Measurements from ENCODE around the gene DYNLL1.

The DYNLL1 gene

DNA sequence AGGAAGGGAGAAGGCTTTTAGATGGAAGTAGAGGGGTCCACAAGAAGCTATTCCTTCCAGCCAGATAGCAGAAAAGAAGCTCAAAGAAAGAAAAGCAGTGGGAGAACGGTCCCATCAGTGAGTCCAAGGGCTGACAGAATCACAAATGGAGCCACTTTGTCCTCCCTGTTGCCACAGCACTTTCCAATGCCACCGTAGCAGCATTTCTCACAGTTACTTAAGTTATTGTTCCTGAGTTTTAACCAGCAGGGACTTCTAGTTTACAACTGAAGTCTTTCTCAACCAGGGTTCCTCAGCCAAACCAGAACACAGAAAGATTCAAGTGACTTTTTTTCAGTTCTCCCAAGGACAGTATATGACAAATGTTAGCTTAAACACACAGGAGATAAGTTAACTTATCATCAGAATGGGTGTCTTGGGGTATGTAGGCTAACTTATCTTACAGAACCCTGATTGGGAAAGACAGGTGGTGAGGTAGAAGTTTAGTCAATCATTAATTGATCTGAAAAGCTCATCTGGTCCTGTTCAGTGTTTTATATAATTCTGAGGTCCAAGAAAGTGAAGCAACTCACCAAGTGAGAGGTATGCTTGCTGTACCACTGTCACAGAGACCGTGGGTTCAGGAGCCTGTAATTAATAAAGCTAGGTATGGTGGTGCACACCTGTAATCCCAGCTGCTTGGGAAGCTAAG lies 42.7 kb upstream of the DYNLL1 start:
- Histone ChIP-seq H3K36me3 (replicated peaks; ENCODE audit: insufficient read depth, low read length) (no peaks in the 10 kb centered on the region), H3K27ac (ENCODE audit: low read length) (no peak overlapping the region)
- no peak for TF ChIP-seq EZH2 (optimal IDR thresholded peaks at IDR 0.05; ENCODE audit: low read depth, low read length)
- TF ChIP-seq, protein P1, sequence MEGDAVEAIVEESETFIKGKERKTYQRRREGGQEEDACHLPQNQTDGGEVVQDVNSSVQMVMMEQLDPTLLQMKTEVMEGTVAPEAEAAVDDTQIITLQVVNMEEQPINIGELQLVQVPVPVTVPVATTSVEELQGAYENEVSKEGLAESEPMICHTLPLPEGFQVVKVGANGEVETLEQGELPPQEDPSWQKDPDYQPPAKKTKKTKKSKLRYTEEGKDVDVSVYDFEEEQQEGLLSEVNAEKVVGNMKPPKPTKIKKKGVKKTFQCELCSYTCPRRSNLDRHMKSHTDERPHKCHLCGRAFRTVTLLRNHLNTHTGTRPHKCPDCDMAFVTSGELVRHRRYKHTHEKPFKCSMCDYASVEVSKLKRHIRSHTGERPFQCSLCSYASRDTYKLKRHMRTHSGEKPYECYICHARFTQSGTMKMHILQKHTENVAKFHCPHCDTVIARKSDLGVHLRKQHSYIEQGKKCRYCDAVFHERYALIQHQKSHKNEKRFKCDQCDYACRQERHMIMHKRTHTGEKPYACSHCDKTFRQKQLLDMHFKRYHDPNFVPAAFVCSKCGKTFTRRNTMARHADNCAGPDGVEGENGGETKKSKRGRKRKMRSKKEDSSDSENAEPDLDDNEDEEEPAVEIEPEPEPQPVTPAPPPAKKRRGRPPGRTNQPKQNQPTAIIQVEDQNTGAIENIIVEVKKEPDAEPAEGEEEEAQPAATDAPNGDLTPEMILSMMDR (IDR thresholded peaks at IDR 0.05; ENCODE audit: low read length) = no peak
- no peak for TF ChIP-seq EZH2phosphoT487 (IDR thresholded peaks at IDR 0.05; ENCODE audit: low read length)

DNA sequence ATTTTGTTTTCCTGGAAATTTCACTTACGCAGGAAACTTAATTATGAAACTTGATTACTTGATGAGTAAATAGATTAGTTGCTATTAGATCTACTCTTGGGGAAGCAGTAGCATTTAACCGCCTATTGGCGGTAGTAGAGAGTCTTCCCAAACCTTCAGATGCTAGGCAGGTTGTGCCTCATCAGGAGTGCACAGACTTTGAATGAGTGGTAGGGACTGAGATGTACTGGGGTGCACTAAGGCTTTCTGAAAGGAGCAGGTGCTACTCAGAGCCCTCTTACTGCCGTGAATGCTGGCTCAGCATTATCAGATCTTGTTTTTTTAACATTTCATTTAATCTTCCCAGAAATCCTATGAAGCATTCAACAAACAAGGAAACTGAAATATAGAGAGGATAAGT lies 41.9 kb upstream of the DYNLL1 start:
- no peaks in the 10 kb centered on the region for H3K4me1 ChIP-seq (ENCODE audit: low read length)
- H3K9ac ChIP-seq (ENCODE audit: low read length) = no peak overlapping the region
- H3K4me3 ChIP-seq (ENCODE audit: low read length) = no peak overlapping the region
- H3K27ac ChIP-seq (ENCODE audit: low read length) = peak overlapping the region; percentile 25; the same call in 1 of the 2 replicates
- H3K9me2 ChIP-seq (replicated peaks; ENCODE audit: insufficient read depth, low read length) = no peaks in the 10 kb centered on the region
- no peaks in the 10 kb centered on the region for H3K9me3 ChIP-seq (replicated peaks; ENCODE audit: insufficient read depth, low read length)
- no peaks in the 10 kb centered on the region for H3K36me3 ChIP-seq (replicated peaks; ENCODE audit: insufficient read depth, low read length)
- TF ChIP-seq, protein P1 (IDR thresholded peaks at IDR 0.05; ENCODE audit: low read length) = peak; percentile 60
- no peak for TF ChIP-seq EZH2phosphoT487 (IDR thresholded peaks at IDR 0.05; ENCODE audit: low read length)
- TF ChIP-seq EZH2 (optimal IDR thresholded peaks at IDR 0.05; ENCODE audit: low read depth, low read length) = no peak
- H3F3A ChIP-seq (ENCODE audit: insufficient read depth, low read length) = peaks cover 3% of the 10 kb centered on the region; the same call in 1 of the 2 replicates
- peak; percentile 58 for DNase-seq
- no peaks in the 10 kb centered on the region for H4K20me1 ChIP-seq (ENCODE audit: insufficient read depth, low read length)
- H3K27me3 ChIP-seq (replicated peaks; ENCODE audit: insufficient read depth, low read length) = no peaks in the 10 kb centered on the region
- peaks cover 20% of the 10 kb centered on the region for H3K79me2 ChIP-seq (ENCODE audit: low read length)
- no peak overlapping the region for H3K4me2 ChIP-seq (ENCODE audit: low read depth, low read length)
- H2AFZ ChIP-seq (ENCODE audit: low read length) = no peak overlapping the region

More for the DNA sequence above, 42.7 kb upstream of the DYNLL1 start:
- Histone ChIP-seq H3F3A (ENCODE audit: insufficient read depth, low read length) (peaks cover 3% of the 10 kb centered on the region; the same call in 1 of the 2 replicates), H3K4me1 (ENCODE audit: low read length) (no peaks in the 10 kb centered on the region), H3K9me2 (replicated peaks; ENCODE audit: insufficient read depth, low read length) (no peaks in the 10 kb centered on the region), H3K4me2 (ENCODE audit: low read depth, low read length) (no peak overlapping the region), H3K4me3 (ENCODE audit: low read length) (no peak overlapping the region), H4K20me1 (ENCODE audit: insufficient read depth, low read length) (no peaks in the 10 kb centered on the region), H3K27me3 (replicated peaks; ENCODE audit: insufficient read depth, low read length) (no peaks in the 10 kb centered on the region), H2AFZ (ENCODE audit: low read length) (no peak overlapping the region), H3K79me2 (ENCODE audit: low read length) (peaks cover 22% of the 10 kb centered on the region), H3K9ac (ENCODE audit: low read length) (no peak overlapping the region), H3K9me3 (replicated peaks; ENCODE audit: insufficient read depth, low read length) (no peaks in the 10 kb centered on the region)
- no peak for DNase-seq

DNA sequence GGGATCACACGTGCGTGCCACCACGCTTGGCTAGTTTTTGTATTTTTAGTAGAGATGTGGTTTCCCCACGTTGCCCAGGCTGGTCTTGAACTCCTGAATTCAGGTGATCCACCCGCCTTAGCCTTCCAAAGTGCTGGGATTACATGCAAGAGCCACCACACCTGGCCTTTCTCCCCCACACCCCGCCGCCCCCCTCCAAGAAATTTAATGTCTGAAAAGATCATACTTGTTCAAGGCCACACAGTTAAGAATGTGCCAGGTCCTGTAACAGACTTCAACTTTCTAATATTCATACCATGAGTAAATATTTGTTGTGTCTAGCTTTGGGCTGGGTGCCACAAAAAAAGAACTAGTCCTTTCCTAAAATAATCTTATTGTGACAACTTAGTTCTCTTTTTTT lies 40.6 kb upstream of the DYNLL1 start:
- Histone ChIP-seq H3F3A (ENCODE audit: insufficient read depth, low read length) (peaks cover 3% of the 10 kb centered on the region; the same call in 1 of the 2 replicates), H3K27me3 (replicated peaks; ENCODE audit: insufficient read depth, low read length) (no peaks in the 10 kb centered on the region), H3K36me3 (replicated peaks; ENCODE audit: insufficient read depth, low read length) (no peaks in the 10 kb centered on the region), H3K4me1 (ENCODE audit: low read length) (no peaks in the 10 kb centered on the region), H3K9me2 (replicated peaks; ENCODE audit: insufficient read depth, low read length) (no peaks in the 10 kb centered on the region), H4K20me1 (ENCODE audit: insufficient read depth, low read length) (no peaks in the 10 kb centered on the region), H3K9ac (ENCODE audit: low read length) (no peak overlapping the region), H3K9me3 (replicated peaks; ENCODE audit: insufficient read depth, low read length) (no peaks in the 10 kb centered on the region), H3K4me3 (ENCODE audit: low read length) (no peak overlapping the region), H3K79me2 (ENCODE audit: low read length) (peaks cover 11% of the 10 kb centered on the region), H3K27ac (ENCODE audit: low read length) (no peak overlapping the region), H3K4me2 (ENCODE audit: low read depth, low read length) (no peak overlapping the region), H2AFZ (ENCODE audit: low read length) (no peak overlapping the region)
- DNase-seq = no peak
- no peak for TF ChIP-seq EZH2 (optimal IDR thresholded peaks at IDR 0.05; ENCODE audit: low read depth, low read length)
- no peak for TF ChIP-seq EZH2phosphoT487 (IDR thresholded peaks at IDR 0.05; ENCODE audit: low read length)
- TF ChIP-seq, protein P1 (IDR thresholded peaks at IDR 0.05; ENCODE audit: low read length) = no peak

All from MM.1S (cell line).